Measurements from ENCODE around the gene CABLES2.

Gene CABLES2

GRCh38 chr20:62369815-62370114 is 37.3 kb downstream of the CABLES2 start:
- Histone ChIP-seq H2AFZ (ENCODE audit: low read length) (no peak overlapping the region), H3K9me3 (ENCODE audit: insufficient read depth, low read depth, low read length) (no peaks in the 10 kb centered on the region), H3K9ac (ENCODE audit: low read depth, low read length, poor library complexity, severe bottlenecking) (no peak overlapping the region), H3K79me2 (ENCODE audit: insufficient read depth, low read length) (no peaks in the 10 kb centered on the region), H3K4me1 (ENCODE audit: insufficient read depth, low read length, poor library complexity, severe bottlenecking) (no peaks in the 10 kb centered on the region), H3K27me3 (ENCODE audit: insufficient read depth, low read length, poor library complexity, severe bottlenecking) (no peaks in the 10 kb centered on the region), H3K36me3 (ENCODE audit: insufficient read depth, low read length) (no peaks in the 10 kb centered on the region), H3K4me3 (ENCODE audit: low read length, poor library complexity, severe bottlenecking) (no peak overlapping the region), H4K20me1 (ENCODE audit: insufficient read depth, low read length, poor library complexity, severe bottlenecking) (no peaks in the 10 kb centered on the region), H3K4me2 (ENCODE audit: low read depth, low read length, poor library complexity, severe bottlenecking) (no peak overlapping the region), H3F3A (ENCODE audit: low read depth) (no peaks in the 10 kb centered on the region), H3K9me2 (replicated peaks; ENCODE audit: low read depth, low read length) (no peaks in the 10 kb centered on the region)
- no peak for TF ChIP-seq CTCF (conservative IDR thresholded peaks at IDR 0.05; ENCODE audit: low read length)
- no peak for TF ChIP-seq EZH2phosphoT487 (IDR thresholded peaks at IDR 0.05; ENCODE audit: borderline replicate concordance)

- Histone ChIP-seq H3K9me3 (ENCODE audit: insufficient read depth, low read depth, low read length) (no peaks in the 10 kb centered on the region), H3K9ac (ENCODE audit: low read depth, low read length, poor library complexity, severe bottlenecking) (no peak overlapping the region), H2AFZ (ENCODE audit: low read length) (no peak overlapping the region), H3K27me3 (ENCODE audit: insufficient read depth, low read length, poor library complexity, severe bottlenecking) (no peaks in the 10 kb centered on the region), H3F3A (ENCODE audit: low read depth) (no peaks in the 10 kb centered on the region), H3K4me1 (ENCODE audit: insufficient read depth, low read length, poor library complexity, severe bottlenecking) (no peaks in the 10 kb centered on the region), H3K36me3 (ENCODE audit: insufficient read depth, low read length) (no peaks in the 10 kb centered on the region), H4K20me1 (ENCODE audit: insufficient read depth, low read length, poor library complexity, severe bottlenecking) (no peaks in the 10 kb centered on the region), H3K9me2 (replicated peaks; ENCODE audit: low read depth, low read length) (no peaks in the 10 kb centered on the region), H3K4me2 (ENCODE audit: low read depth, low read length, poor library complexity, severe bottlenecking) (no peak overlapping the region), H3K4me3 (ENCODE audit: low read length, poor library complexity, severe bottlenecking) (no peak overlapping the region), H3K79me2 (ENCODE audit: insufficient read depth, low read length) (no peaks in the 10 kb centered on the region)
- TF ChIP-seq EZH2phosphoT487 (IDR thresholded peaks at IDR 0.05; ENCODE audit: borderline replicate concordance) (no peak), CTCF (conservative IDR thresholded peaks at IDR 0.05; ENCODE audit: low read length) (no peak)
These were observed 37.9 kb downstream of the CABLES2 start for GRCh38 chr20:62368976-62369814.

GRCh38 chr20:62368392-62368975 is 38.6 kb downstream of the CABLES2 start:
- no peak overlapping the region for H2AFZ ChIP-seq (ENCODE audit: low read length)
- H3K9me3 ChIP-seq (ENCODE audit: insufficient read depth, low read depth, low read length), result no peaks in the 10 kb centered on the region
- H3K4me2 ChIP-seq (ENCODE audit: low read depth, low read length, poor library complexity, severe bottlenecking), result no peak overlapping the region
- H3K9ac ChIP-seq (ENCODE audit: low read depth, low read length, poor library complexity, severe bottlenecking), result no peak overlapping the region
- no peak overlapping the region for H3K4me3 ChIP-seq (ENCODE audit: low read length, poor library complexity, severe bottlenecking)
- no peak for TF ChIP-seq CTCF (conservative IDR thresholded peaks at IDR 0.05; ENCODE audit: low read length)
- TF ChIP-seq EZH2phosphoT487 (IDR thresholded peaks at IDR 0.05; ENCODE audit: borderline replicate concordance), result no peak
- H3K79me2 ChIP-seq (ENCODE audit: insufficient read depth, low read length), result no peaks in the 10 kb centered on the region
- H4K20me1 ChIP-seq (ENCODE audit: insufficient read depth, low read length, poor library complexity, severe bottlenecking), result no peaks in the 10 kb centered on the region
- no peaks in the 10 kb centered on the region for H3K27me3 ChIP-seq (ENCODE audit: insufficient read depth, low read length, poor library complexity, severe bottlenecking)
- no peaks in the 10 kb centered on the region for H3K36me3 ChIP-seq (ENCODE audit: insufficient read depth, low read length)
- no peaks in the 10 kb centered on the region for H3K9me2 ChIP-seq (replicated peaks; ENCODE audit: low read depth, low read length)
- no peaks in the 10 kb centered on the region for H3F3A ChIP-seq (ENCODE audit: low read depth)
- no peaks in the 10 kb centered on the region for H3K4me1 ChIP-seq (ENCODE audit: insufficient read depth, low read length, poor library complexity, severe bottlenecking)
